Epithelial cell of proximal tubule (primary cell): ENCODE results near the gene CTNND2. TPM values are rescaled to one million over a fixed set of nuclear protein-coding genes. Genes with fewer than 3 reads are reported as not detected.

Experiments used
- DNase-seq: peaks from one replicate; pipeline ENCODE4 v3.0.0-alpha.2; 2011; ENCODE audit warnings: low read depth
- H3K4me3 ChIP-seq: 2 replicates; pipeline ENCODE4 v1.5.1; 2011; ENCODE audit warnings: low read depth, mild to moderate bottlenecking, low read length
- total RNA-seq: library from RNA; depleted of rRNA; stranded (reverse); fragments of >200 nt; gene quantifications from 2 replicates; pipeline ENCODE4 v1.2.3, GENCODE V29; 2015
- TF ChIP-seq, protein P1 (sequence below): conservative IDR thresholded peaks from 2 replicates; pipeline ENCODE4 v1.5.1; 2012; ENCODE audit warnings: low read depth, mild to moderate bottlenecking, low read length

Gene CTNND2
- total RNA-seq, 1 donor from 2014 or later = 0.12 TPM

DNA sequence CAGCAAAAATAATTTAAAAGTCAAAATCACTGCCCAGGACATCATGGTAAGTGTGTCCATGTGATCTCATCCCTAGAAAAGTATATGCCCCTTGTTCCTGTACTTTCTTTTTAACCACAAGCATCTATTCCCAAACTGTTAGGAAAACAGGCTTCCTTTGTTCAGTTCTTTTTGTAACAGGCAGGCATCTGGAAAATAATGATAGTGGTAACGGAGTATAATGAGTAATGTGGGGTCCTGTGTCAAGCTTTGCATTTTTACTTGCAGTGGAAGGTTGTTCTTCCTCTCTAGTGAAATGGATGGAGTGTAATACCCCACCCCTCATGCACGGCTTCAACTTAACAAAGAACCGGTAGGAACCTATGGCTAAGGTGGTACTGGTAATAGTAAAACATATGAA is 532.1 kb downstream of the CTNND2 start:
- TF ChIP-seq, protein P1, sequence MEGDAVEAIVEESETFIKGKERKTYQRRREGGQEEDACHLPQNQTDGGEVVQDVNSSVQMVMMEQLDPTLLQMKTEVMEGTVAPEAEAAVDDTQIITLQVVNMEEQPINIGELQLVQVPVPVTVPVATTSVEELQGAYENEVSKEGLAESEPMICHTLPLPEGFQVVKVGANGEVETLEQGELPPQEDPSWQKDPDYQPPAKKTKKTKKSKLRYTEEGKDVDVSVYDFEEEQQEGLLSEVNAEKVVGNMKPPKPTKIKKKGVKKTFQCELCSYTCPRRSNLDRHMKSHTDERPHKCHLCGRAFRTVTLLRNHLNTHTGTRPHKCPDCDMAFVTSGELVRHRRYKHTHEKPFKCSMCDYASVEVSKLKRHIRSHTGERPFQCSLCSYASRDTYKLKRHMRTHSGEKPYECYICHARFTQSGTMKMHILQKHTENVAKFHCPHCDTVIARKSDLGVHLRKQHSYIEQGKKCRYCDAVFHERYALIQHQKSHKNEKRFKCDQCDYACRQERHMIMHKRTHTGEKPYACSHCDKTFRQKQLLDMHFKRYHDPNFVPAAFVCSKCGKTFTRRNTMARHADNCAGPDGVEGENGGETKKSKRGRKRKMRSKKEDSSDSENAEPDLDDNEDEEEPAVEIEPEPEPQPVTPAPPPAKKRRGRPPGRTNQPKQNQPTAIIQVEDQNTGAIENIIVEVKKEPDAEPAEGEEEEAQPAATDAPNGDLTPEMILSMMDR = no peak
- no peak for DNase-seq
- no peak overlapping the region for H3K4me3 ChIP-seq

DNA sequence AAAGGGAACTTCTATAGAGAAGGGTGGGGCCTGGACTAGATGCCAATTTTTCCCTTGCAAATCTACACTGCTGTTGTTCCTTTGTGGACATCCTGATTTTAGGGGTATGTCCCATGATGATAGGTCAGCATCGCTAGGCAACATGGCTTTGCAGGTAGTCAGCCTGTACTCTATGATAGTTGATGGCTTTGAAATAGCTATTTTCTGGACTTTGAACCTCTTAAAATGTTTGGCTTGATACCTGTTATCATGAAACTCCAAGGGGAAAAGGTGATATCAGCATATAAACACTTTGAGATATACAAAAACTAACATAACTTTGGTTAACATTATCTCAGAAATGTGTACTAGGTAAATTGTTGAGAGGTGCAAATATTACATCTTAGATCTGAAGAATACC is 533.2 kb downstream of the CTNND2 start:
- no peak for DNase-seq
- H3K4me3 ChIP-seq = no peak overlapping the region
- TF ChIP-seq, protein P1 = no peak

DNA sequence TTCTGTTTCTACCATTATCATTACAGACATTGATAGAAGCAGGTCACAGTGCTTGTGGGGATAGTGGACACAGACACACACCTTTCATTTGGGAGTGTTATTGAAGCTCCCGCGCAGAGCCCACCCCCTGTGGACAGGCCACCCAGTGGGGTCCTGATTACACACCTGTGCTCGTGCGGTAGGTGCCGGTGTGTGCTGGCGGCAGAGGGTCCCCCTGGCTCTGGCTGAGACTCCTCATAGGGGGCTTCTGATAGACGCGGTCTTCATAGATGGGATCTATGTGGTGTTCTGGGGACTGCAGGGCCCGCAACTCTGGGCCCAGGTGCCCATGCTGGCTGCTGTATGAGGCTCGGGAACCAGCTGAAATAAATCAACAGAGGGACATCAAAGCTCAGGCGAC is 539.7 kb downstream of the CTNND2 start:
- H3K4me3 ChIP-seq = no peak overlapping the region
- TF ChIP-seq, protein P1 = no peak
- DNase-seq = no peak

DNA sequence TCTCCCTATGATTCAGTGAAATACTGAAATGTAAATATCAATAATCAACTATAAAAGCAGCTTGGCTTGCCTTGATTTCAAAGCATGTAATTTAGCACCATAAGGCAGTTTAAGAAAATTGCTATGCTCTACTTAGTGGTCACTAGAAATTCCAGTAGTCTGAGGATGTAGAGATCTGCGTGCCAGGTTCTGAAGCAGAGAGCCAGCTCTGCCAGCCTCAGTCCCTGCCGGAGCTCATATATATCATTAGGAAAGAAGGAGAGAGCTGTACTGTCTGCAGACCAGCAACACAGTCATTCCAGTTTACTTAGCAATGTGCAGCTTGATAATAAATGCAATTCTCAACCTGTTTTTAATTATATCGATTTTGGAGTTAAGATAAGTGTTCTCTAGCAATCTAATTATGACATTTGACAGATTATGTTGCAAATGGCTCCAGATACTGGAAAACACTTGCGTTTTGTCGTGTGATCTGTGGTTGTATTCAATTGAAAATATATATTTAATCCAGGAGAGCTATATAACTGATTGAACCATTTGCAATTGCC is 540.5 kb downstream of the CTNND2 start:
- TF ChIP-seq, protein P1 = no peak
- no peak for DNase-seq
- no peak overlapping the region for H3K4me3 ChIP-seq

DNA sequence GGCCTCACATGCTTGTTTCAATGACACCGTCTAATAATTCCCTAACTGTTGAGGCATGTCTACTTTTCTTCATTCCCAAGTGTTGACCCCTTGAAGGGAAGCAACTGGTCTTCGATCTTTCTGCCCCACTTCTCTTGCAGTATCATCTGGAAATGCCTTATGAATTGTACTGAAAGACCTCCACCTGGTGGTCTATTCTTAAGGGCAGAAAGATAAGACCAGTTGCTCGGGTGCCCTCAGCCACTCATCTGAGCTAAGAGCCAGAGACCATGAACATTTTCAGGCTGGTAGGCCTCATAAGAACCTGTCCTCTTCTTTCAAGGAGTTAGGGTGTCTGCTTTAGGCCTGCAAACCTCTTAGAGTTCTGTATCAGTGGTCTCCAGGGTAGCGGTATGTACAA is 542.5 kb downstream of the CTNND2 start:
- DNase-seq = no peak
- TF ChIP-seq, protein P1 = no peak
- H3K4me3 ChIP-seq = no peak overlapping the region

DNA sequence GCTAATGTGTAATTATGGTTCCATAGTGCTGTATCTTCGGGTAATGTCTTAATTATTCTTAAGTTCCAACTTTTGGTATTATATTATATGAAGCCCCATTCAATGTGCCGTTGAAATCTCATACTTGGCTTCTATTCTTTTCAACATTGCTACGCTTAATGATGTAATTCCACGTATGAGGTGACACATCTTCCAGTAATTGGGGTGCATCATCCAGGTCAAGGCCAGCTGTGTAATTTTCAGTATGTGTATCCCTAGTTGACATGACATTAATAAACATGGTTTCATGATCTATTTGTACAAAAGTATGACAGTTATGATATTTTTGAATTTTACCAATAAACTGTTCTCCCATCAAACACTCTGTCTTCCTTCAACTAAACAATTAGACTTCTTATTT is 546.3 kb downstream of the CTNND2 start:
- TF ChIP-seq, protein P1 = no peak

DNA sequence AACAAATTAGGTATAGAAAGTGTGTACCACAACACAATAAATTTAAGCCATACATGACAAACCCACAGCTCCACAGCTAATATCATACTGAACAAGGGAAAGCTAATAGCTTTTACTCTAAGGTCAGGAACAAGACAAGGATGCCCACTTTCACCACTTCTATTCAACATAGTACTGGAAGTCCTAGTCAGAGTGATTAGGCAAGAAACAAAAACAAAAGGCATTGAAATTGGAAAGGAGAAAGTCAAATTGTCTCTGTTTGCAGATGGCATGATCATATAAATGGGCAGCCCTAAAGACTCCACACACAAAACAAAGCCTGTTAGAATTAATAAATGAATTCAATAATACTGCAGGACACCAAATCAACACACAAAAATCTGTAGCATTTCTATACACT is 548.8 kb downstream of the CTNND2 start:
- DNase-seq = no peak
- H3K4me3 ChIP-seq = no peak overlapping the region
- TF ChIP-seq, protein P1 = no peak

More for the DNA sequence above, 546.3 kb downstream of the CTNND2 start:
- no peak overlapping the region for H3K4me3 ChIP-seq
- no peak for DNase-seq
